A673 (cell line): ENCODE measurements around the gene CXCL17.

Experiments
- CTCF ChIP-seq: fragments of 300-800, 200-600 bp; sonication (generic); conservative IDR thresholded peaks from 2 replicates; pipeline ENCODE4 v1.5.1; 2017; ENCODE audit warnings: low read depth, mild to moderate bottlenecking, antibody characterized with exemption, low read length, moderate library complexity, mixed read lengths
- EZH2 ChIP-seq: fragments of 200-600 bp; sonication (generic); IDR thresholded peaks from 2 replicates; pipeline ENCODE4 v1.6.1; 2017; ENCODE audit warnings: borderline replicate concordance, low read depth, mild to moderate bottlenecking, mixed read lengths, antibody characterized with exemption, low read length; ENCODE audit not compliant: poor library complexity, severe bottlenecking

GRCh38 chr19:42424712-42425131 is 18.0 kb downstream of the CXCL17 start:
- 0 out of 2 replicates have a peak, but pooled peaks have one; percentile 33 for TF ChIP-seq CTCF
- no peak for TF ChIP-seq EZH2
